Astrocyte (in vitro differentiated cells and primary cell): ENCODE measurements around the gene SECISBP2L. TPM values are rescaled to one million over a fixed set of nuclear protein-coding genes. Genes with fewer than 3 reads are reported as not detected.

Experiments used
- DNase-seq: peaks from one replicate; pipeline ENCODE4 v3.0.0-alpha.2; 2010; ENCODE audit warnings: low read depth
- FAIRE-seq: peaks from 2 replicates; lab custom pipeline; 2011; peaks lifted over from hg19 to GRCh38; lab: Jason Lieb, UNC
- H2AFZ ChIP-seq: 2 replicates; pipeline ENCODE4 v1.6.0; 2012; ENCODE audit warnings: low read depth, low read length, inconsistent platforms
- H3K27ac ChIP-seq: 2 replicates; pipeline ENCODE4 v1.5.1; 2011; ENCODE audit warnings: low read depth, low read length, inconsistent platforms
- H3K27me3 ChIP-seq: 2 replicates; pipeline ENCODE4 v1.6.0; 2011; ENCODE audit warnings: low read length, inconsistent platforms; ENCODE audit not compliant: insufficient read depth
- H3K36me3 ChIP-seq: 2 replicates; pipeline ENCODE4 v1.5.1; 2011; ENCODE audit warnings: low read length, inconsistent platforms; ENCODE audit not compliant: insufficient read depth
- H3K4me1 ChIP-seq: 2 replicates; pipeline ENCODE4 v1.5.1; 2011; ENCODE audit warnings: low read length, inconsistent platforms; ENCODE audit not compliant: insufficient read depth
- H3K4me2 ChIP-seq: 2 replicates; pipeline ENCODE4 v1.6.0; 2012; ENCODE audit warnings: low read length, inconsistent platforms
- H3K4me3 ChIP-seq: 2 replicates; pipeline ENCODE4 v1.5.1; 2011; ENCODE audit warnings: low read depth, mild to moderate bottlenecking, low read length, inconsistent platforms; ENCODE audit not compliant: insufficient read depth
- H3K79me2 ChIP-seq: 2 replicates; pipeline ENCODE4 v1.6.0; 2012; ENCODE audit warnings: mild to moderate bottlenecking, low read length, inconsistent platforms; ENCODE audit not compliant: insufficient read depth
- H3K9ac ChIP-seq: 2 replicates; pipeline ENCODE4 v1.6.0; 2012; ENCODE audit warnings: mild to moderate bottlenecking, low read length, inconsistent platforms
- H3K9me3 ChIP-seq: 2 replicates; pipeline ENCODE4 v1.5.1; 2012; ENCODE audit warnings: low read depth, mild to moderate bottlenecking, low read length, inconsistent platforms; ENCODE audit not compliant: insufficient read depth
- H4K20me1 ChIP-seq: 2 replicates; pipeline ENCODE4 v1.6.0; 2012; ENCODE audit warnings: low read length, inconsistent platforms; ENCODE audit not compliant: insufficient read depth
- H3K27ac Mint-ChIP-seq: one replicate; pipeline ENCODE4 v1.8.0; 2021; ENCODE audit warnings: mild to moderate bottlenecking, mixed read lengths; ENCODE audit not compliant: unreplicated experiment
- H3K27me3 Mint-ChIP-seq: one replicate; pipeline ENCODE4 v1.8.0; 2021; ENCODE audit warnings: low read depth, mixed read lengths; ENCODE audit not compliant: unreplicated experiment
- H3K36me3 Mint-ChIP-seq: one replicate; pipeline ENCODE4 v1.8.0; 2021; ENCODE audit warnings: low read depth, mixed read lengths; ENCODE audit not compliant: unreplicated experiment
- H3K4me1 Mint-ChIP-seq: one replicate; pipeline ENCODE4 v1.8.0; 2021; ENCODE audit warnings: low read depth, mixed read lengths; ENCODE audit not compliant: unreplicated experiment
- H3K4me3 Mint-ChIP-seq: one replicate; pipeline ENCODE4 v1.8.0; 2021; ENCODE audit warnings: mild to moderate bottlenecking, moderate library complexity, mixed read lengths; ENCODE audit not compliant: unreplicated experiment
- H3K9me3 Mint-ChIP-seq: one replicate; pipeline ENCODE4 v1.8.0; 2021; ENCODE audit warnings: mild to moderate bottlenecking, mixed read lengths; ENCODE audit not compliant: unreplicated experiment
- CTCF ChIP-seq: IDR thresholded peaks from 2 replicates; pipeline ENCODE4 v1.5.1; 2011; ENCODE audit warnings: low read depth, mild to moderate bottlenecking, inconsistent platforms, low read length, moderate library complexity; ENCODE audit not compliant: insufficient read depth
- EZH2 ChIP-seq: IDR thresholded peaks from 2 replicates; pipeline ENCODE4 v1.6.1; 2012; ENCODE audit warnings: mild to moderate bottlenecking, low read length, inconsistent platforms; ENCODE audit not compliant: insufficient read depth
- total RNA-seq: library from RNA; stranded (reverse); gene quantifications from 2 replicates; pipeline ENCODE4 v1.2.1, GENCODE V29; 2021

SECISBP2L gene
- total RNA-seq, 1 donor from 2014 or later: 52.5 TPM

- no peak overlapping the region for H3K27ac Mint-ChIP-seq
- H3K27me3 ChIP-seq: no peaks in the 10 kb centered on the region
- peaks cover 5% of the 10 kb centered on the region for H3K9me3 Mint-ChIP-seq
- H4K20me1 ChIP-seq: no peaks in the 10 kb centered on the region
- H3K27ac ChIP-seq: no peak overlapping the region
- no peak for TF ChIP-seq EZH2
- no peak for TF ChIP-seq CTCF
- no peaks in the 10 kb centered on the region for H3K36me3 ChIP-seq
- no peaks in the 10 kb centered on the region for H3K79me2 ChIP-seq
- no peak overlapping the region for H2AFZ ChIP-seq
- no peak overlapping the region for H3K4me3 Mint-ChIP-seq
- no peak overlapping the region for H3K4me2 ChIP-seq
- DNase-seq: no peak
- peaks cover 3% of the 10 kb centered on the region for H3K36me3 Mint-ChIP-seq
- no peak overlapping the region for H3K9ac ChIP-seq
- no peak overlapping the region for H3K4me3 ChIP-seq
- no peak for FAIRE-seq
- no peaks in the 10 kb centered on the region for H3K4me1 ChIP-seq
- no peaks in the 10 kb centered on the region for H3K27me3 Mint-ChIP-seq
- H3K4me1 Mint-ChIP-seq: peaks cover 4% of the 10 kb centered on the region
- H3K9me3 ChIP-seq: no peaks in the 10 kb centered on the region
Observed at GRCh38 chr15:49055630-49056029, 9.4 kb upstream of the SECISBP2L start.

DNA sequence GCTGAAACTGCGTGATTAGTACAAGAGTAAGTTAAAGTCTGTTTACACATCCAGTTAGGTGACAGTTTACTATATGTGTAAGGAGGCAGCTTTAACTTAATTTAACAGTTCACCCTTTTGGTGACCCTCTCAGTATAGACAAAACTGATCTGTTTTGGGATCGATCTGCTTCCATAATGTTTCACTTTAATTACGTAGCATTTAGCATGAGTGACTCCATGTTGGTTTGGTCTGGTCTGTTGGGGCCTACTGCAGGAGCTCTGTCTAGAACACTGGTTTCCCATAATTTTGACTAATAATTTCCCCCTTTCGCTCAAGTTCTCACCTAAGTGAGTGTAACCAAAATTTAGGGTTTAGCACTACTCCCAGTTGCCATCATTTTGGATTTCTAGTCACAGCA is 6.4 kb upstream of the SECISBP2L start:
- Mint-ChIP-seq H3K36me3 (peaks cover 3% of the 10 kb centered on the region), H3K9me3 (peaks cover 7% of the 10 kb centered on the region)
- DNase-seq: no peak

More for the DNA sequence above, 6.4 kb upstream of the SECISBP2L start:
- Histone ChIP-seq H3K79me2 (no peaks in the 10 kb centered on the region), H3K27ac (no peak overlapping the region), H3K4me1 (no peaks in the 10 kb centered on the region), H3K36me3 (no peaks in the 10 kb centered on the region), H3K4me3 (no peak overlapping the region), H3K9me3 (no peaks in the 10 kb centered on the region), H3K27me3 (no peaks in the 10 kb centered on the region), H3K4me2 (no peak overlapping the region), H4K20me1 (no peaks in the 10 kb centered on the region), H2AFZ (no peak overlapping the region), H3K9ac (no peak overlapping the region)
- TF ChIP-seq CTCF (no peak), EZH2 (no peak)
- no peak for FAIRE-seq
- H3K4me3 Mint-ChIP-seq: no peak overlapping the region
- H3K4me1 Mint-ChIP-seq: no peaks in the 10 kb centered on the region
- H3K27me3 Mint-ChIP-seq: no peaks in the 10 kb centered on the region
- H3K27ac Mint-ChIP-seq: no peak overlapping the region
